HCT116 (cell line): ENCODE data around the gene DND1. TPM values are rescaled to one million over a fixed set of nuclear protein-coding genes. Genes with fewer than 3 reads are reported as not detected.

Source experiments
- ATAC-seq: fragments of 200-7000 bp; cut with Tn5 transposase; 2 replicates; pipeline ENCODE4 v1.9.1; 2020; ENCODE audit warnings: mild to moderate bottlenecking, moderate library complexity
- BruUV-seq: library from RNA; stranded (reverse); fragments of 400-500 nt; replicated peaks from 2 replicates; lab custom pipeline; 2021; lab: Mats Ljungman, UMichigan
- CTCF ChIA-PET: fragments of 300-600 bp; sonication (Branson Sonifier 250); formaldehyde crosslinking; loops from one replicate; lab custom pipeline; 2021; ENCODE audit warnings: antibody characterized with exemption; lab: Charles Lee
- POLR2A ChIA-PET: fragments of 300-600, 350-600 bp; sonication (Branson Sonifier 250); formaldehyde crosslinking; loops from one replicate; lab custom pipeline; 2021; ENCODE audit warnings: antibody characterized with exemption; lab: Charles Lee
- RAD21 ChIA-PET, 2 experiments: fragments of 300-600 bp; sonication (Branson Sonifier 250); formaldehyde crosslinking; loops; one replicate each; lab custom pipeline; 2023; ENCODE audit warnings: low total read pairs in 2 of 2; ENCODE audit not compliant: uncharacterized antibody in 2 of 2, unreplicated experiment in 2 of 2, low non-redundant PET in 1 of 2; lab: Charles Lee
- DNase-seq: peaks from one replicate; pipeline ENCODE4 v3.0.0-alpha.2; 2010; ENCODE audit warnings: low read depth, low spot score
- H2AFZ ChIP-seq: fragments of 200-600 bp; shearing (Covaris generic), sonication (generic); 2 replicates; pipeline ENCODE4 v1.6.1; 2017; ENCODE audit warnings: low read depth, mixed run types, mixed read lengths, antibody characterized with exemption, low read length; ENCODE audit not compliant: poor library complexity, severe bottlenecking
- H3K27ac ChIP-seq: 2 replicates; pipeline ENCODE4 v1.5.1; 2012; ENCODE audit warnings: low read depth, low read length
- H3K27me3 ChIP-seq: fragments of 200-600 bp; sonication (generic); 2 replicates; pipeline ENCODE4 v1.6.1; 2016; ENCODE audit warnings: mixed run types, low read length, mixed read lengths; ENCODE audit not compliant: insufficient read depth
- H3K36me3 ChIP-seq, 2 experiments: fragments of 200-500 bp in 1 of 2; fragments of 200-600 bp in 1 of 2; sonication (Bioruptor generic) in 1 of 2; sonication (generic) in 1 of 2; 2 replicates each; pipeline versions ENCODE4 v1.5.1 to v1.6.1; 2014 to 2016; ENCODE audit warnings: low read length in 2 of 2, inconsistent platforms in 1 of 2, mixed read lengths in 1 of 2, mixed run types in 1 of 2; ENCODE audit not compliant: insufficient read depth in 2 of 2, control insufficient read depth in 1 of 2
- H3K4me1 ChIP-seq, 2 experiments: fragments of 200-600 bp in 1 of 2; sonication (generic) in 1 of 2; 2 replicates each; pipeline versions ENCODE4 v1.5.1 to v1.6.1; 2012 to 2017; ENCODE audit warnings: low read length in 2 of 2, inconsistent platforms in 1 of 2, mild to moderate bottlenecking in 1 of 2, mixed read lengths in 1 of 2, mixed run types in 1 of 2, moderate library complexity in 1 of 2; ENCODE audit not compliant: insufficient read depth in 2 of 2, control insufficient read depth in 1 of 2
- H3K4me2 ChIP-seq: fragments of 200-600 bp; sonication (generic); 2 replicates; pipeline ENCODE4 v1.6.1; 2017; ENCODE audit warnings: mixed run types, low read length, mixed read lengths
- H3K4me3 ChIP-seq, 2 experiments: fragments of 200-600 bp in 1 of 2; sonication (generic) in 1 of 2; replicated peaks in 1 of 2; 2 replicates each; pipeline ENCODE4 v1.5.1; 2011 to 2016; ENCODE audit warnings: low read length in 2 of 2, control low read depth in 1 of 2, low read depth in 1 of 2, mild to moderate bottlenecking in 1 of 2, mixed read lengths in 1 of 2, mixed run types in 1 of 2
- H3K79me2 ChIP-seq: fragments of 200-600 bp; sonication (generic); 2 replicates; pipeline ENCODE4 v1.6.1; 2017; ENCODE audit warnings: mild to moderate bottlenecking, mixed run types, low read length, moderate library complexity, mixed read lengths; ENCODE audit not compliant: insufficient read depth
- H3K9ac ChIP-seq: fragments of 200-600 bp; sonication (generic); 2 replicates; pipeline ENCODE4 v1.6.1; 2016; ENCODE audit warnings: low read length, mixed read lengths
- H3K9me2 ChIP-seq: fragments of 200-600 bp; sonication (generic), shearing (Covaris generic); 2 replicates; pipeline ENCODE4 v1.6.1; 2017; ENCODE audit warnings: mixed run types, mild to moderate bottlenecking, moderate library complexity; ENCODE audit not compliant: insufficient read depth
- H3K9me3 ChIP-seq, 2 experiments: fragments of 200-500 bp in 1 of 2; fragments of 200-600 bp in 1 of 2; sonication (Bioruptor generic) in 1 of 2; sonication (generic) in 1 of 2; 2 replicates each; pipeline ENCODE4 v1.6.1; 2014 to 2017; ENCODE audit warnings: low read length in 2 of 2, mixed read lengths in 2 of 2, inconsistent platforms in 1 of 2, low read depth in 1 of 2, mild to moderate bottlenecking in 1 of 2, mixed run types in 1 of 2, moderate library complexity in 1 of 2; ENCODE audit not compliant: control insufficient read depth in 1 of 2, insufficient read depth in 1 of 2
- H4K20me1 ChIP-seq: fragments of 200-600 bp; sonication (generic), shearing (Covaris generic); 2 replicates; pipeline ENCODE4 v1.6.1; 2017; ENCODE audit warnings: mixed run types, mild to moderate bottlenecking, moderate library complexity; ENCODE audit not compliant: insufficient read depth
- CBX3 ChIP-seq: IDR thresholded peaks from 2 replicates; pipeline ENCODE4 v1.6.1; 2012; ENCODE audit warnings: low read depth
- CEBPB ChIP-seq: IDR thresholded peaks from 2 replicates; pipeline ENCODE4 v1.6.1; 2012; ENCODE audit warnings: low read depth
- EGR1 ChIP-seq: IDR thresholded peaks from 2 replicates; pipeline ENCODE4 v1.6.1; 2012; ENCODE audit warnings: low read depth
- ELF1 ChIP-seq: IDR thresholded peaks from 2 replicates; pipeline ENCODE4 v1.6.1; 2012; ENCODE audit warnings: low read depth, borderline replicate concordance
- JUND ChIP-seq: IDR thresholded peaks from 2 replicates; pipeline ENCODE4 v1.6.1; 2012
- RAD21 ChIP-seq: IDR thresholded peaks from 2 replicates; pipeline ENCODE4 v1.6.1; 2012; ENCODE audit warnings: low read depth, mild to moderate bottlenecking
- SIN3A ChIP-seq: IDR thresholded peaks from 2 replicates; pipeline ENCODE4 v1.6.1; 2012; ENCODE audit warnings: low read depth
- SP1 ChIP-seq: IDR thresholded peaks from 2 replicates; pipeline ENCODE4 v1.6.1; 2012; ENCODE audit warnings: low read depth
- YY1 ChIP-seq: IDR thresholded peaks from 2 replicates; pipeline ENCODE4 v1.6.1; 2011; ENCODE audit warnings: low read length, low read depth, moderate library complexity, mild to moderate bottlenecking; ENCODE audit not compliant: insufficient replicate concordance; ENCODE audit errors: extremely low read depth
- ZFX ChIP-seq: fragments of 450-650 bp; IDR thresholded peaks from 2 replicates; pipeline ENCODE4 v1.6.1; 2017
- ZNF274 ChIP-seq: fragments of 200-500 bp; sonication (Bioruptor generic); IDR thresholded peaks from 2 replicates; pipeline ENCODE4 v1.6.1; 2014; ENCODE audit warnings: mild to moderate bottlenecking, low read depth, low read length, inconsistent platforms
- intact Hi-C: fragments of 100-400 bp; cut with micrococcal nuclease; formaldehyde crosslinking; loops from 2 replicates; pipeline ENCODE4 v1.10.0; 2022
- total RNA-seq: library from RNA; stranded (reverse); gene quantifications from one replicate; pipeline ENCODE4 v1.2.1, GENCODE V29; 2021; ENCODE audit not compliant: unreplicated experiment
- TF ChIP-seq, protein P1 (sequence below): IDR thresholded peaks from 2 replicates; pipeline ENCODE4 v1.6.1; 2012
- TF ChIP-seq, protein P2 (sequence below): IDR thresholded peaks from 2 replicates; pipeline ENCODE4 v1.6.1; 2012

Gene DND1
- total RNA-seq, 1 experiment from 2014 or later, result 2.3 TPM

DNA sequence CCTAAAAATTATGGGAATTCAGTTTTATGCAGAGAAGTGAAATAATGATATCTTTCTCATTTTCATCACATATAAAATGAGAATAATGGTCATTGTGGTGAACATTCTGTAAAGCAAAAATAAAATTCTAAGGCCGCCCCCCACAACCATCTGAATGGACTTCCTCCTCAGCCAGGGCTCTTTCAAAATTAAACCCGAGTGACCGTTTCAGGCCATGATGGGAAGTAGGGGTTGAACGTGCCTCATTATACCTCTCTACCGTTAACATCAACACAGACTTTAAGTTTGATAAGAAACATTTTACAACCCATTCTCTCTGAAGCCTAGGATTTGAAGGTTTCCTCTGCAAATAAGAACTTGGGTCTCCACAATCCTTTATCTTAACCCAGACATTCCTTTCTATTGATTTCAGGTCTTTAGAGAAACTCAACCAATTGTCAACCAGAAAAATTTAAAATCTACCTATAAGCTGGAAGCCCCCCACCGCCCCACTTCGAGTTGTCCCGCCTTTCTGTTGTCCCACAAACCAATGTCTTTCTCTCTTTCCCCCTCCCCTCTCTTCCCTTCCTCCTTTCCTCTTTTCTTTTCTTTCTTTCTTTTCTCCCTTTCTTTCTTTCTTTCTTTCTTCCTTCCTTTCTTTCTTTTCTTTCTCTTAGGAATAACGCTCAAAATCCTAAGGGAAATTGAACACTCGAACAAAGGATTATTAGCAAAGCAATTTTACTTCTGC lies 35.8 kb downstream of the DND1 start:
- DNase-seq, result no peak
- intact Hi-C loops, result loop anchor here (5.0 kb wide), 4 partner anchors 60 to 280 kb away; partner anchors contain the start of genes APBB3 and SLC35A4
- ChIA-PET POLR2A (no interaction called here), CTCF (interaction anchor here (1.5 kb wide), 1 partner anchor 278 kb away, joined by 6 read pairs; no protein-coding TSS in a partner anchor), RAD21 (no interaction called here)
- H3K27ac ChIP-seq, result no peak overlapping the region
- no peak overlapping the region for H3K4me2 ChIP-seq
- H3K4me3 ChIP-seq, result no peak overlapping the region
- TF ChIP-seq YY1 (no peak), SP1 (no peak), EGR1 (no peak), ZFX (no peak), SIN3A (no peak), ZNF274 (no peak), CBX3 (no peak), ELF1 (no peak), RAD21 (no peak), CEBPB (no peak), JUND (no peak)
- TF ChIP-seq, protein P1, sequence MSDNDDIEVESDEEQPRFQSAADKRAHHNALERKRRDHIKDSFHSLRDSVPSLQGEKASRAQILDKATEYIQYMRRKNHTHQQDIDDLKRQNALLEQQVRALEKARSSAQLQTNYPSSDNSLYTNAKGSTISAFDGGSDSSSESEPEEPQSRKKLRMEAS, result no peak
- TF ChIP-seq, protein P2, sequence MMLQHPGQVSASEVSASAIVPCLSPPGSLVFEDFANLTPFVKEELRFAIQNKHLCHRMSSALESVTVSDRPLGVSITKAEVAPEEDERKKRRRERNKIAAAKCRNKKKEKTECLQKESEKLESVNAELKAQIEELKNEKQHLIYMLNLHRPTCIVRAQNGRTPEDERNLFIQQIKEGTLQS, result no peak
- no peak overlapping the region for H3K9ac ChIP-seq
- no peaks in the 10 kb centered on the region for H3K9me2 ChIP-seq
- no peaks in the 10 kb centered on the region for H3K9me3 ChIP-seq
- no peaks in the 10 kb centered on the region for H3K27me3 ChIP-seq
- H3K36me3 ChIP-seq, result peaks cover 0 to 4% of the 10 kb centered on the region in 2 experiments; a peak in 1 of 4 replicates
- H3K79me2 ChIP-seq, result peaks cover 8% of the 10 kb centered on the region
- no peak overlapping the region for H2AFZ ChIP-seq
- H4K20me1 ChIP-seq, result no peaks in the 10 kb centered on the region
- ATAC-seq, result no peak
- no TSS peak for BruUV-seq
- H3K4me1 ChIP-seq, result peaks cover 4 to 16% of the 10 kb centered on the region in 2 experiments; a peak in 3 of 4 replicates
